GM18867 (cell line): ENCODE measurements around the gene KDM3B.
"Not testable (repeated sequence)": the region's sequence is repeated elsewhere in the genome, so short reads cannot be mapped to it uniquely, and the experiment has no call there.

Experiments
- ATAC-seq: cut with Tn5 transposase; IDR thresholded peaks from one replicate; pipeline ENCODE4 v1.9.1; 2021; ENCODE audit warnings: mild to moderate bottlenecking, moderate library complexity; ENCODE audit not compliant: unreplicated experiment

Gene KDM3B

GRCh38 chr5:138350563-138350890 is 2.0 kb upstream of the KDM3B start:
- no peak for ATAC-seq

GRCh38 chr5:138351056-138351455 is 1.4 kb upstream of the KDM3B start:
- ATAC-seq = no peak

DNA sequence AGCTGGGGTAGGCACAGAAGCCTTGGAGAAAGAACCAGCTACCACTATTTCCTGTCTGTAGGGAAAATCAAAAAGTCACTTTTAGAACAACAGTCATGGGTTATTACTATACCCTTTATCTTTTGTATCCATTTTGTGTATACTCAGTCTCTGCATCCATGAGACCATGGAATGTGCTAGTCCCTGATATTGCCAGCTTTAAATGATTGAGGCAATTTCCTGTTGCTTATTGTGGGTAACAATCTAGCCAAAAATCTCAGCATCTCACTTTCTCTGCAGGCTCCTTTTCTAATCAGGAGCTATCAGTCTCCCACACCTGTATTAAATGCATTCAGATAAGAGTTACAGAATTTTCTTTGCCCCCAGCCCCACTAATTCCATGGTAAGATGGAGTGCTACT is 968 bp upstream of the KDM3B start:
- ATAC-seq = no peak

- peak; percentile 35 for ATAC-seq
Measured at GRCh38 chr5:138352722-138353559, 456 bp downstream of the KDM3B start.

DNA sequence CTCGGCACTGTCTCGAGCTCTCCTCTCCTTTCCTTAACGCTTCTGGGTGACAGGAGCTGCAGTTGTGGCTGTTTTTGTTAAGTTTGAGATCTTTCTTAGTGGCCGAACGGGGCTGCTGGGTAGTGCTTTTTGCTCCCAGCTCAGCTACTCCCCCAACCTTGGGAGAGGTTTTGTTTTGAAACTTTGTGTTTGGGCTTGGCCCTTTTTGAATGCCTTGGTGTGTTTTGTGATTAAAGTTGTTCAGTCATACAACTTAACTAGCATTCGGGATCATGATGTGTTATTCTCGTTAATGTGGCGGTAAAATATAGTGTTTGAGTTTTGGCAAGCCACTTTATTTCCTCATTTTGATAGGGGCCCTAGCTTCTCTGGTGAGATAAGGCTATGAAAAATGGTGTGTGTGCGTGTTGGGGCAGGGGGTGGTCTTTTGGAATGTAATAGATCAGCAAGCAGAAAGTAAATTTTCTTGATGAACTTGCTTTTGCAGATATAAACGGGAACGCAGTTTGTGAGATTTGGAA is 1.1 kb downstream of the KDM3B start:
- no peak for ATAC-seq

- no peak for ATAC-seq
Measured at GRCh38 chr5:138354387-138354786, 1.9 kb downstream of the KDM3B start.

DNA sequence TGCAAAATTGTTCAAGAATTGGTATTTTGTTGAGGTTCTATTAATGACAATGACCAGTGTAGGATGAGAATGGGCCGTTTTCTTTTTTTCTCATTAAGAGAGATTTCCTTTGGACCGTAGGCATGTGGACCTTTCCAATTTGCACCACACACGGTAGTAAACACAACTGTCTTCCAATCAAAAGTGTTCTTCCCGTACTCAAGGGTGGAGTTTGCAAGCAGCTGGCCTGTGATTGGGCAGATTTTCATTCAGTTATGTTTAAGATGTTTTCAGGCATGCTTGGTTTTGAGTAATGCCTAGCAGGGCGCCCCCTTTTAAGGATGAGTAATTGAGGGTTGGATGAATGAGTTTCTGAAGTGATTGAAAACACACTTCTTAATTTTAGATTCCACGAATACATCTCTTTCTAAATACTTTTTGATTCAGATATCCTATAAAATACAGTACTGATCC is 2.5 kb downstream of the KDM3B start:
- peak; percentile 43 for ATAC-seq

GRCh38 chr5:138359621-138360020 is 7.1 kb downstream of the KDM3B start:
- ATAC-seq = no peak

GRCh38 chr5:138360941-138361452 is 8.5 kb downstream of the KDM3B start:
- no peak for ATAC-seq

- ATAC-seq = no peak
Measured at GRCh38 chr5:138364576-138364975, 12.1 kb downstream of the KDM3B start.

- ATAC-seq = no peak
Measured at GRCh38 chr5:138366632-138367382, 14.3 kb downstream of the KDM3B start.

- no peak for ATAC-seq
Measured at GRCh38 chr5:138369261-138369660, 16.8 kb downstream of the KDM3B start.

DNA sequence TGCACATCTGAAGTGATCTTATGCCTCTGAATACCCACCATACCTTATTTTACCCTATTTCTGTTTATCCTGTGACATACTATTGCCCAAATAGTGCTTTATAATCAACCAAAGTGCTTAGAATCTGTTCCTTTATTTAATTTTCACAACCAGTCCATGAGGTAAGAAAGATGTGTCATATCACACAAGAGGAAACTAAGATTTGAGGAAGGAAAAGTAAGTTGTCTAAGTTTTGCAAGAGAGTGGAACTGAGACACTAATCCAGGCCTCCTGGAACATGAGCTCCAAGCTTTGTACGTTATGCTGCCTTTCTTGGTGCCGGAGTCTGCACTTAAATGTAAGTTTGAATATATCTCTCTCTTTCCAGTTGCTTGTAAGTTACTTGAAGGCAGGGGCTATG is 17.2 kb downstream of the KDM3B start:
- no peak for ATAC-seq

DNA sequence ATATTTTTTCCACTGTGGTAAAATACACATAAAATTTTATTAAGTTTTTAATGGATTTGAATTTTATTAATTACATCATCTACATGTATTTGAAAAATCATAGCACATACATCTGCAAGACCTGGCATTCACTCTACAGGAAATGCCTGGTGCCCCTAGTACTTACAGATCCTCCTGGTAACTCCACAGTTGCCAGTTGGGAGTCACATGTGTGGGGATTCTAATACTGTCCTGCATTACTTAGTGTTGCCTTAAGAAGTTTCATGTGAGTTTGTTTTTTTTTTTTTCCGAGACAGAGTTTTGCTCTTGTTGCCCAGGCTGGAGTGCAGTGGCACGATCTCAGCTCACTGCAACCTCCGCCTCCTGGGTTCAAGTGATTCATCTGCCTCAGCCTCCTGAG is 18.1 kb downstream of the KDM3B start:
- ATAC-seq = no peak

- no peak for ATAC-seq
Measured at GRCh38 chr5:138371454-138371853, 19.0 kb downstream of the KDM3B start.

GRCh38 chr5:138372225-138372624 is 19.7 kb downstream of the KDM3B start:
- peak; percentile 65 for ATAC-seq

GRCh38 chr5:138372653-138373052 is 20.2 kb downstream of the KDM3B start:
- ATAC-seq = no peak

- no peak for ATAC-seq
Measured at GRCh38 chr5:138382347-138382746, 29.9 kb downstream of the KDM3B start.

DNA sequence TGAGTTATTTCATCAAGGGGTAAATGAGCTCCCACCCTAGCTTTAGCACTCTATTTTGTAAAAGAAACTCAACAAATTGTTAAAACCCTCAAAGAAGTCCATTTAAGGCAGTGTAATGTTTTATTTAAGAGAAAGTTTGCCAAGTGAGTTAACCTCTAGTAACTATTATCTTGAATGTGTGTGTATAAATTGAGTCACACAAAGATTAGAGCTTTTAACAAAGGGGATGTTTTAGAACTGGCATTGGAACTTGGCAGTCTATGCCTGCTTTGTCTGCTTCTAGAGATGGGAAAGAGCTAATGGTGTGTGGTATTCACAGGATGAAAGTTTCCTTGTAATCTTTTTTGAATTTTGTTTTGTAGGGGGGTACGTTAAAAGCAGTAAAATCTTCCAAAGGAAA is 33.2 kb downstream of the KDM3B start:
- no peak for ATAC-seq

- ATAC-seq = no peak
Measured at GRCh38 chr5:138386290-138386689, 33.8 kb downstream of the KDM3B start.

DNA sequence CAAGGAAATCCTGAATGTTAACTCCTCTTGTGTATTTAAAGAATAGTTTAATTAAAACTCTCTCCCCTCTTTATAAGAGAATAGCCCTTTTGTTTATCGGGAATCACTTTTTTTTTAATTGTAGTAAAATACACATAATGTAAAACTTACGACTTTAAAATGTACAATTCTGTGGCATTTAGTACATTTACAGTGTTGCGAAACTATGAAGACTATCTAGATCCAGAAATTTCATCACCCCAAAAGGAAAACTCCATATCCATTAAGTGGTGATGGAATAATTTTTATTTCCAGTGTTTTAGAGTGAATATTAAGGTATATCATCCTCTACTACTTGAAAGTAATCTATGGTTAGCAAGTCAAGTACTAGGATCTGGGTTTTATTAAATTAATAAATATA is 36.8 kb downstream of the KDM3B start:
- ATAC-seq = no peak

- not testable (repeated sequence) for ATAC-seq
Measured at GRCh38 chr5:138389911-138390310, 37.4 kb downstream of the KDM3B start.
